ENCODE data around the gene MRPS2. TPM values are rescaled to one million over a fixed set of nuclear protein-coding genes. Genes with fewer than 3 reads are reported as not detected.

Gene MRPS2
- total RNA-seq, 2 donors from 2014 or later, result 55.6 to 55.9 TPM

- TF ChIP-seq POLR2A (IDR thresholded peaks at IDR 0.05) (no peak), POLR2AphosphoS5 (IDR thresholded peaks at IDR 0.05) (no peak), CTCF (IDR thresholded peaks at IDR 0.05) (no peak)
- 91% methylated on average over 17 of the region's 17 CpGs for WGBS
- Histone ChIP-seq H3K27me3 (replicated peaks; ENCODE audit: insufficient read depth) (no peaks in the 10 kb centered on the region), H3K4me1 (replicated peaks) (no peaks in the 10 kb centered on the region), H3K4me3 (no peak overlapping the region), H3K36me3 (no peaks in the 10 kb centered on the region), H3K9me3 (no peaks in the 10 kb centered on the region), H3K27ac (no peak overlapping the region)
- no peak for DNase-seq (ENCODE audit: low spot score)
- intact Hi-C loops (cut with DNase I), result no loop called here
Measured at GRCh38 chr9:135488527-135488926, 12.0 kb upstream of the MRPS2 start.

- no peaks in the 10 kb centered on the region for H3K27me3 ChIP-seq (replicated peaks; ENCODE audit: insufficient read depth)
- WGBS, result 89% methylated on average over 18 of the region's 18 CpGs
- no peaks in the 10 kb centered on the region for H3K4me1 ChIP-seq (replicated peaks)
- no peak overlapping the region for H3K4me3 ChIP-seq
- intact Hi-C loops (cut with DNase I), result no loop called here
- H3K27ac ChIP-seq, result no peak overlapping the region
- H3K9me3 ChIP-seq, result no peaks in the 10 kb centered on the region
- no peak for DNase-seq (ENCODE audit: low spot score)
- H3K36me3 ChIP-seq, result no peaks in the 10 kb centered on the region
- TF ChIP-seq POLR2AphosphoS5 (IDR thresholded peaks at IDR 0.05) (no peak), CTCF (IDR thresholded peaks at IDR 0.05) (no peak), POLR2A (IDR thresholded peaks at IDR 0.05) (no peak)
Measured at GRCh38 chr9:135489188-135489906, 11.1 kb upstream of the MRPS2 start.

- no peaks in the 10 kb centered on the region for H3K36me3 ChIP-seq
Measured at GRCh38 chr9:135490166-135490870, 10.2 kb upstream of the MRPS2 start.

GRCh38 chr9:135490980-135491464, 9.5 kb upstream of the MRPS2 start:
- no peak overlapping the region for H3K4me3 ChIP-seq
- no peak overlapping the region for H3K27ac ChIP-seq
- no peaks in the 10 kb centered on the region for H3K36me3 ChIP-seq
- intact Hi-C loops (cut with DNase I), result no loop called here
- no peak for DNase-seq (ENCODE audit: low spot score)
- no peaks in the 10 kb centered on the region for H3K9me3 ChIP-seq
- no peaks in the 10 kb centered on the region for H3K27me3 ChIP-seq (replicated peaks; ENCODE audit: insufficient read depth)
- 77% methylated on average over 18 of the region's 18 CpGs for WGBS
- no peaks in the 10 kb centered on the region for H3K4me1 ChIP-seq (replicated peaks)
- TF ChIP-seq CTCF (IDR thresholded peaks at IDR 0.05), result no peak
- no peak for TF ChIP-seq POLR2AphosphoS5 (IDR thresholded peaks at IDR 0.05)
- no peak for TF ChIP-seq POLR2A (IDR thresholded peaks at IDR 0.05)

More at GRCh38 chr9:135490166-135490870, 10.2 kb upstream of the MRPS2 start:
- TF ChIP-seq POLR2A (IDR thresholded peaks at IDR 0.05) (no peak), CTCF (IDR thresholded peaks at IDR 0.05) (no peak), POLR2AphosphoS5 (IDR thresholded peaks at IDR 0.05) (no peak)
- no peaks in the 10 kb centered on the region for H3K4me1 ChIP-seq (replicated peaks)
- no peak overlapping the region for H3K27ac ChIP-seq
- no peaks in the 10 kb centered on the region for H3K9me3 ChIP-seq
- no peaks in the 10 kb centered on the region for H3K27me3 ChIP-seq (replicated peaks; ENCODE audit: insufficient read depth)
- WGBS, result 86% methylated on average over 16 of the region's 16 CpGs
- intact Hi-C loops (cut with DNase I), result no loop called here
- no peak for DNase-seq (ENCODE audit: low spot score)
- H3K4me3 ChIP-seq, result no peak overlapping the region
